ENCODE measurements around the gene TTC9B.

GRCh38 chr19:40239415-40240226 lies 21.4 kb upstream of the TTC9B start:
- no peak for TF ChIP-seq POLR2A (IDR thresholded peaks at IDR 0.05)
- no peak for TF ChIP-seq CTCF (IDR thresholded peaks at IDR 0.05)

Measured in stomach (tissue), 4 donors.